ENCODE results near the gene WDR81. TPM values are rescaled to one million over a fixed set of nuclear protein-coding genes. Genes with fewer than 3 reads are reported as not detected.
"Not testable (repeated sequence)": the region's sequence is repeated elsewhere in the genome, so short reads cannot be mapped to it uniquely, and the experiment has no call there.

The WDR81 gene
- total RNA-seq, 2 donors from 2014 or later = 38.2 to 41.2 TPM

DNA sequence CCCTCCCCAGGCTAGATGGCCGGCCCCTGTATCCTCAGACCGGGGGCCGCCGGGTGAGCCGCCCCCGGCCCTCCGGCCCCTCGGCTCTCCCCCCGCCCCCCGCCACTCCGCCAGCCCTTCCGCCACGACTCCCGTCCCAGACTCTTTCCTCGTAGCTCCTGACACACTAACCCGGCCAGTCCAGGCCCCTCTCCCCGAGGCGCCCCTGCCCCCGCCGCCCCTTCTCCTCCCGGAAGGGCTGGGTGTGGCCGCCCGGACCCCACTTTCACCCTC is 8.8 kb upstream of the WDR81 start:
- peak overlapping the region; percentile 95 for H3K27ac Mint-ChIP-seq
- DNase-seq (no peak), ATAC-seq (no peak)
- peaks cover 33% of the 10 kb centered on the region for H3K4me1 Mint-ChIP-seq
- peak overlapping the region; percentile 97 for H3K4me3 Mint-ChIP-seq
- no peaks in the 10 kb centered on the region for H3K27me3 Mint-ChIP-seq
- no peaks in the 10 kb centered on the region for H3K9me3 ChIP-seq (ENCODE audit: control insufficient read depth, low read length, poor library complexity, severe bottlenecking)
- no peaks in the 10 kb centered on the region for H3K36me3 Mint-ChIP-seq (ENCODE audit: low read depth)

DNA sequence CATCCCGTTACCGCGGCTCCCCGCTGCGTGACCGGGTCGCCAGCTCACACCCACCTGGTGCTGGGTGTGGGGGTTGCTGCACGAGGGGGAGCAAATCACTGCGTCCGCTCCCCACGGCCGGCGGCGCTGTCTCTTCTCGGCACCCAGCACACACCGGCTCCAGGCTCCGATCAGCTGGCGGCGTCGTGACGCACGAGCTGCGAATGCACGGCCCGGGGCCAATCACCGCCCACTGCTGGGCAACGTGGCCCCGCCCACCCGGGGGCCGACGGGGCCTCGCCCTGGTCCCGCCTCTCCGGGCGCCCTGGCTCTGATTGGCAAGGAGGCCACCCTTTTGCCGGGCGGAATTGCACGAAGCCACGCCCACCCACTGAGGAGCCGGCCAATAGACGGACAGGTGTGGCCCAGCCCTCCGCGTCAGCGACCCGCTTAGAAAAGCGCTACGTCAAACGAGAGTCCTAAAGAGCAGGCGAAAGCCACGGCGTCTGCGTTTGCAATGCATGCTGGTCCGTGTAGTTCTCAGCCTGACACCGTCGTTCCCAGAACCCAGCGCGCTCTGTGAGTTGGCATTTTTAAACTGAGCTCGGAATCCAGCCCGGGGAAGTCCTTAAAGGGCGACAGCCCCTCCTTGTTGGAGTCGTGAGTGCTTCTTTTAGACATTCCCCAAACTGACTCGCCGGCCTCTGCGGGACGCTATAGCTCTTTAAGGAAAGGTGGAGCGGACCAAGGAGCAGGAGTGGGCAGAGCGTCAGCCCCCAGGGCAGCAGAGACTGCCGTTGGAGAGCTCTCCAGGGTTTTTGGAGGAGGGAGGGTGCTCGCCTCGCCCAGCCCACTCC is 8.2 kb upstream of the WDR81 start:
- H3K36me3 Mint-ChIP-seq (ENCODE audit: low read depth) = no peaks in the 10 kb centered on the region
- ATAC-seq = peak; percentile 87
- no peaks in the 10 kb centered on the region for H3K9me3 ChIP-seq (ENCODE audit: control insufficient read depth, low read length, poor library complexity, severe bottlenecking)
- H3K27me3 Mint-ChIP-seq = no peaks in the 10 kb centered on the region
- H3K4me3 Mint-ChIP-seq = peak overlapping the region; percentile 97
- peaks cover 27% of the 10 kb centered on the region for H3K4me1 Mint-ChIP-seq
- peak overlapping the region; percentile 95 for H3K27ac Mint-ChIP-seq
- peak; percentile 100 for DNase-seq

DNA sequence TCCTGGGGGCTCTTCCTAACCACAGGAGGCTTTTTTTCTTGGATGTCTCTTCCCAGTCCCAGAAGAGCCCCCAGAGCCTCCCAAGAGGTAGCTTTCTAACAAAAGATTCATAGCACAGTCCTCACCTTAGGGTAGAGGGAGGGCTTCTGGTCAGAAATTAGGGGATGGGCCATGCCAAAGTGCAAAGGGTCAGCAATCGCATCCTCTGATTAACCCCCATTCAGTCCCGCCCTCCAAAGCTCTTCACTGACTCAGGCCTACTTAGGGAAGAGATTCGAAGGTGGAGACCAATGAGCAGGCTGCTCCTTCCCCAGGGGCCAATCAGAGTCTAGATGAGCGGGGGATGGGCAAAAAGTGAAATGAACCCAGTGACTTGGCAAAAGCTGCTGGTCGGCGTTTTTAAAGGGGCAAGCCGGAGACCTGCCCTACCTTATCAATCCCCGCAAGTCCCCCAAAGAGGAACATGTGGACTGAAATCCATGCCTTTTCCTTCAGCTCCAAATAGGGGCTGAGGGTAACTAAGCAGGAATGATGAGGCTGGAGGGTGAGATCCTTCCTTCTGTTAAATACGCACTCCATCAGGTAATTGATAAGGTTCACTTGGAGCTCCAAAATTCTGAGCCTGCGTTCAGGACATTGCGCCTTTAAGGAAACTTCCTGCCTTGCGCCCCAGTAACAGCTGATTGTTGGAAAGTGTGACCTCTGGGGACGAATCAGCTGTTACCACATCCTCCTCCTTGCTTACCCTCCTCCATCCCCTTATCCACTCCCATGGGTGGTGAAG is 7.4 kb upstream of the WDR81 start:
- ATAC-seq (peak; percentile 50), DNase-seq (peak; percentile 55 to 66 (median 58))
- no peaks in the 10 kb centered on the region for H3K36me3 Mint-ChIP-seq (ENCODE audit: low read depth)
- no peaks in the 10 kb centered on the region for H3K27me3 Mint-ChIP-seq
- H3K4me1 Mint-ChIP-seq = peaks cover 25% of the 10 kb centered on the region
- peak overlapping the region; percentile 97 for H3K4me3 Mint-ChIP-seq
- H3K27ac Mint-ChIP-seq = peak overlapping the region; percentile 95
- no peaks in the 10 kb centered on the region for H3K9me3 ChIP-seq (ENCODE audit: control insufficient read depth, low read length, poor library complexity, severe bottlenecking)

DNA sequence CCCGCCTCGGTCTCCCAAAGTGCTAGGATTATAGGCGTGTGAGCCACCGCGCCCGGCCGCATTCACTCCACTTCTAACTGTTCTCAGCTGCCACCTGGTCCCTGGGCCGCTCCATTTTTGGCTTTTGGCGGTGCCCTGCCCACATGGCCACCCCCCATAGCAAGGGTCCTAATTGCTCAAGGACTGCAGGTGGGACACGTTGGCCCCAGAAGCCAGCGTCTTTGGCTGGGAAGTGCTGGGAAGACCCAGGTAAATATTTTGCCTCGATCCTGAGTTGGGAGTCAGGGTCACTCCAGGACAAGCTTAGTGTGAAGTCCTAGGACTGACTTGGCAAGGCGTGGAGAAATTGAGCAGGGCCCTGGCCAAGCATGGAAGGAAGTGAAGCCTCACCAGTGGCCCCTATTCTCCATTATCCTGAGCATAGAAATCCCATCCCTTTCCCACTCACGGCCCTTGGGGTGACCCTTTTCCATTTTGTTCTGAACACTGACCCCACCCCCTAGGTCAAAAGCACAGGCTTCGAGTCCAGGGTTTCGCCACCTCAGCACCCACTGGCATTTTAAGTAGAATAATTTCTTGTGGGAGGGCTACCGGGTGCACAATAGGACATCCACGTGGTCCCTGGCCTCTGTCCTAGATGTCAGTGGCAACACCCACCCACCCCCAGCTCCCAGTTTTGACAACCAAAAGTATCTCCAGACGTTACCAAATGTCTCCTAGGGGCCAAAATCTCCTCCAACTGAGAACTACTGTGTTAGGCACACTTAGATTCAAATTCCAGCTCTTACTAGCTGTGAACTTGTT is 5.9 kb upstream of the WDR81 start:
- DNase-seq (no peak), ATAC-seq (no peak)
- peak overlapping the region; percentile 95 for H3K27ac Mint-ChIP-seq
- no peaks in the 10 kb centered on the region for H3K27me3 Mint-ChIP-seq
- no peaks in the 10 kb centered on the region for H3K9me3 ChIP-seq (ENCODE audit: control insufficient read depth, low read length, poor library complexity, severe bottlenecking)
- no peaks in the 10 kb centered on the region for H3K36me3 Mint-ChIP-seq (ENCODE audit: low read depth)
- peaks cover 31% of the 10 kb centered on the region for H3K4me1 Mint-ChIP-seq
- peak overlapping the region; percentile 52 for H3K4me3 Mint-ChIP-seq

DNA sequence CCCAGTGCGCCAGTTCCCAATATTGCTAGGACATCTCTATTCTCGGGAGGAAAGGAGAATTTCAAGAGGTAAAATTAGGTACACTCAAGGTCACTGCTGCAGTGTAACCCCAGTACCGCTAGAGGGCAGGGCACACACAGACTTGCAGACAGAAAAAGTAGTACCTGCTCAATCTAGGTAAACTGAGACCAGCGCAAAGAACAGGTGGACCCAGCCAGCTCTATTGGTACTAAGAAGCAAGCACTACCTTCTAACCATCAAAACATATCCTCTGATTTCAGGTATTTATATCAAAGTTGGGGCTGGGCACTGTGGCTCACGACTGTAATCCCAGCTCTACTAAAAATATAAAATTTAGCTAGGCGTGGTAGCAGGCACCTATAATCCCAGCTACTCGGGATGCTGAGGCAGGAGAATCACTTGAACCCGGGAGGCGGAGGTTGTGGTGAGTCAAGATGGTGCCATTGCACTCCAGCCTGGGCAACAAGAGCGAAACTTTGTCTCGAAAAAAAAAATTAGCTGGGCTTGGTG is 3.6 kb upstream of the WDR81 start:
- DNase-seq = peak; percentile 46 to 62 (median 51)
- Mint-ChIP-seq H3K27me3 (no peaks in the 10 kb centered on the region), H3K27ac (peak overlapping the region; percentile 57), H3K4me3 (no peak overlapping the region), H3K4me1 (peaks cover 29% of the 10 kb centered on the region), H3K36me3 (ENCODE audit: low read depth) (peaks cover 2% of the 10 kb centered on the region)
- no peaks in the 10 kb centered on the region for H3K9me3 ChIP-seq (ENCODE audit: control insufficient read depth, low read length, poor library complexity, severe bottlenecking)
- ATAC-seq = no peak

DNA sequence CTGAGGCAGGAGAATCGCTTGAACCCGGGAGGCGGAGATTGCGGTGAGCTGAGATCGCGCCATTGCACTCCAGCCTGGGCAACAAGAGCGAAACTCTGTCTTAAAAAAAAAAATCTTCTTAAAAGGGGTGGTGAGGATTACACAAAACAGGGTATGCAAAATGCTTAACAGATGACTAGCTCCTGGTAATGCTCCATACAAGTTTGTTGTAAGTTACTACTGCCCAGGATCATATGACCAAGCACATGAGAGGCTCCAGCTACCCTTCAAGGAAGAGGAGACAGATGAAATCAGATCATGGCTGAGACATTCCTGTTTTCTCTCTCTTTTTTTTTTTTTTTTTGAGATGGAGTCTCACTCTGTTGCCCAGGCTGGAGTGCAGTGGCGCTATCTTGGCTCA is 2.5 kb upstream of the WDR81 start:
- Mint-ChIP-seq H3K27ac (peak overlapping the region; percentile 96), H3K4me1 (peaks cover 23% of the 10 kb centered on the region)
- not testable (repeated sequence) for ATAC-seq; H3K9me3 ChIP-seq (ENCODE audit: control insufficient read depth, low read length, poor library complexity, severe bottlenecking); H3K27me3 Mint-ChIP-seq; H3K4me3 Mint-ChIP-seq; H3K36me3 Mint-ChIP-seq (ENCODE audit: low read depth); DNase-seq

DNA sequence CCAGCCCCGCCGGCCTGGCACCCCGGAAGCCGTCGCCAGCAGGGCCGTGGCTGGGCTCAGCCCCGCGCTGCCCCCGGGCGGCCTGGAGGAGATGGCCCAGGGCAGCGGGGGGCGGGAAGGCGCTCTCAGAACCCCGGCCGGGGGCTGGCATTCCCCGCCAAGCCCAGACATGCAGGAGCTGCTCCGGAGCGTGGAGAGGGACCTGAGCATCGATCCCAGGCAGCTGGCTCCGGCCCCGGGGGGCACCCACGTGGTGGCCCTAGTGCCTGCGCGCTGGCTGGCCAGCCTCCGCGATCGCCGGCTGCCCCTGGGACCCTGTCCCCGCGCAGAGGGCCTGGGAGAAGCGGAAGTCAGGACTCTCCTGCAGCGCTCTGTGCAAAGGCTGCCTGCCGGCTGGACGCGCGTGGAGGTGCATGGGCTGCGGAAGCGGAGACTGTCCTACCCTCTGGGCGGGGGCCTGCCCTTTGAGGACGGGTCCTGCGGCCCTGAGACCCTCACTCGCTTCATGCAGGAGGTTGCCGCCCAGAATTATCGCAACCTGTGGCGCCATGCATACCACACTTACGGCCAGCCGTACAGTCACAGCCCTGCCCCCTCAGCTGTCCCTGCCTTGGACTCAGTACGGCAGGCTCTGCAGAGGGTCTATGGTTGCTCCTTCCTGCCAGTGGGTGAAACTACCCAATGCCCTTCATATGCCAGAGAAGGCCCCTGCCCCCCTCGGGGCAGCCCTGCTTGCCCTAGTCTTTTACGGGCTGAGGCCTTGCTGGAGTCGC is 551 bp downstream of the WDR81 start:
- H3K9me3 ChIP-seq (ENCODE audit: control insufficient read depth, low read length, poor library complexity, severe bottlenecking) = no peaks in the 10 kb centered on the region
- Mint-ChIP-seq H3K4me3 (peak overlapping the region; percentile 89), H3K27ac (peak overlapping the region; percentile 84), H3K4me1 (peaks cover 24% of the 10 kb centered on the region), H3K27me3 (no peaks in the 10 kb centered on the region), H3K36me3 (ENCODE audit: low read depth) (peaks cover 6% of the 10 kb centered on the region)
- ATAC-seq = peak; percentile 54
- DNase-seq = no peak

DNA sequence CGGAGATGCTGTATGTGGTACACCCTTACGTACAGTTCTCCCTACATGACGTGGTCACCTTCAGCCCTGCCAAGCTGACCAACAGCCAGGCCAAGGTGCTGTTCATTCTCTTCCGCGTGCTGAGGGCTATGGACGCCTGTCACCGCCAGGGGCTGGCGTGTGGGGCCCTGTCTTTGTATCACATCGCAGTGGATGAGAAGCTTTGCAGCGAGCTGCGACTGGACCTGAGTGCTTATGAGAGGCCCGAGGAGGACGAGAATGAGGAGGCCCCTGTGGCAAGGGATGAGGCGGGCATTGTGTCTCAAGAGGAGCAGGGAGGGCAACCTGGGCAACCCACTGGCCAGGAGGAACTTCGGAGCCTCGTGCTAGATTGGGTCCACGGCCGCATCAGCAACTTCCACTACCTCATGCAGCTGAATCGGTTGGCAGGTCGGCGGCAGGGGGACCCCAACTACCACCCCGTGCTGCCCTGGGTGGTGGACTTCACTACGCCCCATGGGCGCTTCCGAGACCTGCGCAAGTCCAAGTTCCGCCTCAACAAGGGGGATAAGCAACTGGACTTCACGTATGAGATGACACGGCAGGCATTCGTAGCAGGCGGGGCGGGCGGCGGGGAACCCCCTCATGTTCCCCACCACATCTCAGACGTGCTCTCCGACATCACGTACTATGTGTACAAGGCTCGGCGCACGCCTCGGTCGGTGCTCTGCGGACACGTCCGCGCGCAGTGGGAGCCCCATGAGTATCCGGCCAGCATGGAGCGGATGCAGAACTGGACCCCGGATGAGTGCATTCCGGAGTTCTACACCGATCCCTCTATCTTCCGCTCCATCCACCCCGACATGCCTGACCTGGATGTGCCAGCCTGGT is 1.4 kb downstream of the WDR81 start:
- H3K27me3 Mint-ChIP-seq = no peaks in the 10 kb centered on the region
- DNase-seq (no peak), ATAC-seq (no peak)
- peak overlapping the region; percentile 89 for H3K4me3 Mint-ChIP-seq
- no peaks in the 10 kb centered on the region for H3K9me3 ChIP-seq (ENCODE audit: control insufficient read depth, low read length, poor library complexity, severe bottlenecking)
- peak overlapping the region; percentile 84 for H3K27ac Mint-ChIP-seq
- H3K4me1 Mint-ChIP-seq = peaks cover 24% of the 10 kb centered on the region
- H3K36me3 Mint-ChIP-seq (ENCODE audit: low read depth) = peaks cover 6% of the 10 kb centered on the region

DNA sequence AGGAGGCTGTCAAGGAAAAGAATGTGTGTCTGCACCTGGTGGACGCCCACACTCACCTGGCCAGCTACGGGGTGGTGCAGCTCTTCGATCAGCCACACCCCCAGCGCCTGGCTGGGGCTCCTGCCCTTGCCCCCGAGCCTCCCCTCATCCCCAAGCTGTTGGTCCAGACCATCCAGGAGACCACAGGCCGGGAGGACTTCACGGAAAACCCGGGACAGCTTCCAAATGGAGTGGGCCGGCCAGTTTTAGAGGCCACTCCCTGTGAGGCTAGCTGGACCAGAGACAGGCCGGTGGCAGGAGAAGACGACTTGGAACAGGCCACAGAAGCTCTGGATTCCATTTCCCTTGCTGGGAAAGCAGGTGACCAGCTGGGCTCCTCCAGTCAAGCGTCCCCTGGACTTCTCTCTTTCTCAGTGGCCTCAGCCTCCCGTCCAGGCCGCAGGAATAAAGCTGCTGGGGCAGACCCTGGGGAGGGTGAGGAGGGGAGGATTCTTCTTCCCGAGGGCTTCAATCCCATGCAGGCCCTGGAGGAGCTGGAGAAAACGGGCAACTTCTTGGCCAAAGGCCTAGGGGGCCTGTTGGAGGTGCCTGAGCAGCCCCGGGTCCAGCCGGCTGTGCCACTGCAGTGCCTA is 2.2 kb downstream of the WDR81 start:
- H3K9me3 ChIP-seq (ENCODE audit: control insufficient read depth, low read length, poor library complexity, severe bottlenecking) = no peaks in the 10 kb centered on the region
- Mint-ChIP-seq H3K27me3 (no peaks in the 10 kb centered on the region), H3K4me1 (peaks cover 24% of the 10 kb centered on the region), H3K27ac (peak overlapping the region; percentile 24), H3K4me3 (peak overlapping the region; percentile 71), H3K36me3 (ENCODE audit: low read depth) (peaks cover 6% of the 10 kb centered on the region)
- no peak for DNase-seq
- no peak for ATAC-seq

DNA sequence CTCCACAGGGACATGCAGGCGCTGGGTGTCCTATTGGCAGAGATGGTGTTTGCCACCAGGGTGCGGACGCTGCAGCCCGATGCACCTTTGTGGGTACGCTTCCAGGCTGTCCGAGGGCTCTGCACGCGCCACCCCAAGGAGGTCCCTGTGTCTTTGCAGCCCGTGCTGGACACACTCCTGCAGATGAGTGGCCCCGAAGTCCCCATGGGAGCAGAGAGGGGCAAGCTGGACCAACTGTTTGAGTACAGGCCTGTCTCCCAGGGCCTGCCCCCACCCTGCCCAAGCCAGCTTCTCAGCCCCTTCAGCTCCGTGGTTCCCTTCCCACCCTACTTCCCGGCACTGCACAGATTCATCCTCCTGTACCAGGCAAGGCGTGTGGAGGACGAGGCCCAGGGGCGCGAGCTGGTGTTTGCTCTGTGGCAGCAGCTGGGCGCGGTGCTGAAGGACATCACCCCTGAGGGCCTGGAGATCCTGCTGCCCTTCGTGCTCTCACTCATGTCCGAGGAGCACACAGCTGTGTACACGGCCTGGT is 2.8 kb downstream of the WDR81 start:
- Mint-ChIP-seq H3K4me1 (peaks cover 24% of the 10 kb centered on the region), H3K4me3 (no peak overlapping the region), H3K27ac (peak overlapping the region; percentile 24), H3K27me3 (no peaks in the 10 kb centered on the region), H3K36me3 (ENCODE audit: low read depth) (peaks cover 6% of the 10 kb centered on the region)
- no peak for DNase-seq
- ATAC-seq = no peak
- no peaks in the 10 kb centered on the region for H3K9me3 ChIP-seq (ENCODE audit: control insufficient read depth, low read length, poor library complexity, severe bottlenecking)

DNA sequence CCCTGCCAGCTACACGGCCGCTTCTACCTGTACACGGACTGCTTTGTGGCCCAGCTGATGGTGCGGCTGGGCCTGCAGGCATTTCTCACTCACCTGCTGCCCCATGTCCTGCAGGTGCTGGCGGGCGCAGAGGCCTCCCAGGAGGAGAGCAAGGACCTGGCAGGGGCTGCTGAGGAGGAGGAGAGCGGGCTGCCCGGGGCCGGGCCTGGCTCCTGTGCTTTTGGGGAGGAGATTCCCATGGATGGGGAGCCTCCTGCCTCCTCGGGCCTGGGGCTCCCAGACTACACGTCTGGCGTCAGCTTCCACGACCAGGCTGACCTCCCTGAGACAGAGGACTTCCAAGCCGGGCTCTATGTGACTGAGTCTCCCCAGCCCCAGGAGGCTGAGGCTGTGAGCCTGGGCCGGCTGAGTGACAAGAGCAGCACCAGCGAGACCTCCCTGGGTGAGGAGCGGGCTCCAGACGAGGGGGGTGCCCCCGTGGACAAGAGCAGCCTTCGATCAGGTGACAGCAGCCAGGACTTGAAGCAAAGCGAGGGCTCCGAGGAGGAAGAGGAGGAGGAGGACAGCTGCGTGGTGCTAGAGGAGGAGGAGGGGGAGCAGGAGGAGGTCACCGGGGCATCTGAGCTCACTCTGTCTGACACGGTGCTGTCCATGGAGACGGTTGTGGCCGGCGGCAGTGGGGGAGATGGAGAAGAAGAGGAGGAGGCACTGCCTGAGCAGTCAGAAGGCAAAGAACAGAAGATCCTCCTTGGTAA is 3.5 kb downstream of the WDR81 start:
- peaks cover 6% of the 10 kb centered on the region for H3K36me3 Mint-ChIP-seq (ENCODE audit: low read depth)
- ATAC-seq = no peak
- H3K4me3 Mint-ChIP-seq = peak overlapping the region; percentile 52
- H3K27ac Mint-ChIP-seq = peak overlapping the region; percentile 24
- peaks cover 20% of the 10 kb centered on the region for H3K4me1 Mint-ChIP-seq
- no peak for DNase-seq
- H3K9me3 ChIP-seq (ENCODE audit: control insufficient read depth, low read length, poor library complexity, severe bottlenecking) = no peaks in the 10 kb centered on the region
- H3K27me3 Mint-ChIP-seq = no peaks in the 10 kb centered on the region

Data from T-helper 17 cell (primary cell).